ENCODE measurements around the gene MAP9.

GRCh38 chr4:155339999-155340398 lies 36.8 kb downstream of the MAP9 start:
- TF ChIP-seq CTCF (IDR thresholded peaks at IDR 0.05), result no peak
- TF ChIP-seq MAX (IDR thresholded peaks at IDR 0.05; ENCODE audit: low read depth), result no peak
